ENCODE data around the gene YEATS2.

- TF ChIP-seq CTCF (IDR thresholded peaks at IDR 0.05), result no peak
- no peak for TF ChIP-seq POLR2A (IDR thresholded peaks at IDR 0.05)
Observed at GRCh38 chr3:183653209-183654064, 44.2 kb upstream of the YEATS2 start.

Measured in lower leg skin (tissue), 3 donors.